GM10248 (cell line): Measurements from ENCODE around the gene OSTN.

Source experiments
- CTCF ChIA-PET: fragments of 300-600 bp; sonication (Branson Sonifier 250); formaldehyde crosslinking; extraction: SDS; loops from one replicate; lab custom pipeline; 2021; ENCODE audit warnings: antibody characterized with exemption; lab: Yijun Ruan, JAX
- POLR2A ChIA-PET: fragments of 350-650 bp; sonication (Branson Sonifier 250); formaldehyde crosslinking; extraction: SDS; loops from one replicate; lab custom pipeline; 2020; ENCODE audit warnings: antibody characterized with exemption; lab: Yijun Ruan, JAX
- DNase-seq: peaks from one replicate; pipeline ENCODE4 v3.0.0; 2012; ENCODE audit errors: extremely low spot score
- TF ChIP-seq, protein P1 (sequence below): IDR thresholded peaks from 2 replicates; pipeline ENCODE4 v1.5.1; 2012; ENCODE audit warnings: mild to moderate bottlenecking, low read depth; ENCODE audit errors: extremely low read depth, missing control alignments, control extremely low read depth

OSTN gene

DNA sequence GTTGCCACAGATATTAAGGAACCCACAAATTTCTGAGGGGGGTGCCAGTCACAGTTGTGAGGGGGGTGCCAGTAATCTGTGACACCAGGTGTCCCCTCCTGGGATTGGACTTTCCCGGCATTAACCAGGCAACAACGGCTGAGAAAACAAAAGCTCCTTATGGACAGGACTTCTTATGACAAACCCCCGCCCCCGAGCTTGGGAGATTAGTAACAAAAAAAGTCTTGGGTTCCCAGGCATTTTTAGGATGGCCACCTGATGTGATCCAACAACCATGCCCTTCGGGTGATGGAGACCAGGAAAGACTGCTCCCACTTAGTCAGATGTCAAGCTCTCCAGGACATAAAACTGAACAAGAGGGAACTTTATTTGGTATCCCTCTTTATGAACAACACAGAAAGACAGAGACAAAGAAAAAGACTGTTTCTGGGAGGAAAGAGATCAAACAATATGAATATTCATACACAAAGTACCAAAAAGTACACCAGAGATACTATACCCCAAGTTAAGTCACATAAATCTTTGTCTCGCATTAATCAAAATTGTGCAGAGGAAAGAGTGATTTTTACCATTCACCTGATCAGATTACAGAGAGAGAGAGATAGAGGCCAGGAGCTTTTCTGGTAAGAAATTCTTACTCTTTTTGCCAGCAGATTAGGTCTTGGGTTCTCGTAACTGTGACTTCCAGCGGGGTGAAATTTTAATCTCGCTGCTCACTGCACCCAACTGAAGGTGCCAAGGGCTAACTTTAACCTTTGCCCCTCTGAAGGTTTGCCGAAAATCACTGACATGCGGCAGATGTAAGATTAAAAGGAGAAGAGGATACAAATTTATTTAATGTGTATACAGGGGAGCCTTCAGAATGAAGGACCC lies 61.6 kb downstream of the OSTN start:
- ChIA-PET POLR2A (no interaction called here), CTCF (interaction anchor here (1.0 to 1.7 kb wide), 5 partner anchors 8 to 23 kb away, joined by 3 to 7 read pairs (median 4); no protein-coding TSS in a partner anchor)
- no peak for DNase-seq
- TF ChIP-seq, protein P1, sequence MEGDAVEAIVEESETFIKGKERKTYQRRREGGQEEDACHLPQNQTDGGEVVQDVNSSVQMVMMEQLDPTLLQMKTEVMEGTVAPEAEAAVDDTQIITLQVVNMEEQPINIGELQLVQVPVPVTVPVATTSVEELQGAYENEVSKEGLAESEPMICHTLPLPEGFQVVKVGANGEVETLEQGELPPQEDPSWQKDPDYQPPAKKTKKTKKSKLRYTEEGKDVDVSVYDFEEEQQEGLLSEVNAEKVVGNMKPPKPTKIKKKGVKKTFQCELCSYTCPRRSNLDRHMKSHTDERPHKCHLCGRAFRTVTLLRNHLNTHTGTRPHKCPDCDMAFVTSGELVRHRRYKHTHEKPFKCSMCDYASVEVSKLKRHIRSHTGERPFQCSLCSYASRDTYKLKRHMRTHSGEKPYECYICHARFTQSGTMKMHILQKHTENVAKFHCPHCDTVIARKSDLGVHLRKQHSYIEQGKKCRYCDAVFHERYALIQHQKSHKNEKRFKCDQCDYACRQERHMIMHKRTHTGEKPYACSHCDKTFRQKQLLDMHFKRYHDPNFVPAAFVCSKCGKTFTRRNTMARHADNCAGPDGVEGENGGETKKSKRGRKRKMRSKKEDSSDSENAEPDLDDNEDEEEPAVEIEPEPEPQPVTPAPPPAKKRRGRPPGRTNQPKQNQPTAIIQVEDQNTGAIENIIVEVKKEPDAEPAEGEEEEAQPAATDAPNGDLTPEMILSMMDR: no peak

DNA sequence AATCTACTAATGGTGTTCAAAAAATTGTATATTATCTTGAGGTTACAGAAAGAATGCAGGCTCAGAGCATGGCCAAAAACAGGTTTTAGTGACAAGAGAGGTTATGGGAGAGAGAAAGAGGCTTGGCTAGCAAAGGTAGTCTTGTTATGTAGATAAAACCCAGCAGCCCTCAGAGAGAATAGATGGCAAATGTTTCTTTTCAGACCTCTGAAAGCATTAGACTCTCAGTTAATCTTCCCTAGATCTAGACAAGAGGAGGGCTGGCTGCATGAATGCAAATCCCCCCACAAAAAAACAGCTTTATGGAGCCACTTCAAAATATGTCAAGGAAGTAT lies 62.2 kb downstream of the OSTN start:
- CTCF ChIA-PET: interaction anchor here (1.7 to 2.1 kb wide), 2 partner anchors 22 to 136 kb away, joined by 4 to 7 read pairs; no protein-coding TSS in a partner anchor

DNA sequence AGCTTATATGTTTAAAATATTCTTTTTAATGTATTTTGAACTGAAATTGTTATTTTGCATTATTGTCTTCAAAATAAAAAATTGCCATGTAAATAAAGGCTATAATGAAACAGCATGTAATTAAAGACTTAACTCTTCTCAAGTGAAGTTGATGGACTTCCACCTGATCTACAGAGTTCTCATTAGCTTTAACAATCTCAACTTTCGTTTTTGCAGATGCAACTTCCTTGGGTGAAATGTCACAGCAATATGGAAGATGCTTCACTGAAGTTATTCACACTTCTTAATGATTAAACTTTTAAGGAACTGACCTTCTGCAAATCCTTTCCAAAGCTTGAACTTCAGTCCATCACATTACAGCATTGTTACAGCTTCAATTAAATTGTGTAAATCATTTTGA lies 63.6 kb downstream of the OSTN start:
- ChIA-PET CTCF (interaction anchor here (1.1 to 2.1 kb wide), 3 partner anchors 13 to 135 kb away, joined by 3 to 4 read pairs (median 4); no protein-coding TSS in a partner anchor), POLR2A (no interaction called here)
- TF ChIP-seq, protein P1: no peak
- peak; percentile 21 for DNase-seq

More for the DNA sequence above, 62.2 kb downstream of the OSTN start:
- TF ChIP-seq, protein P1: no peak
- POLR2A ChIA-PET: no interaction called here
- no peak for DNase-seq

DNA sequence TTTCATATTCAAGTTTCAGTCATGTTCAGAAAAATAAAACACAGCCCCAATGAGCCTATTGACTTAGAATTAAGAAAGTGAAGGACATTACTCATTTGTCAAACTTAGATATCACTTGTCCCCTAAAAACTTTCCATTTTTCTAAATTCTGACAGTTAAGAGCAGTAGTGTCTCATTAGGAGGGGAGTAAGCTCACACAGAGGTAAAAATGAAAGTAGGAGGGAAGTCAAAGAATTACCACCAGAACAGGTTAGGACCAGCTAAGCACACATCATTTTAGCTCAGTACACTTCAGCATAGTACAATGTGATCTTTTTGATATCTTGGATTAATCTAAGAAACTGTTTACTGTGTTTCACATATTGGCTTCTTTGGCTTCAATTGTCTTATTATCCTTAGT lies 64.3 kb downstream of the OSTN start:
- ChIA-PET POLR2A (no interaction called here), CTCF (interaction anchor here (1.1 to 2.1 kb wide), 3 partner anchors 12 to 134 kb away, joined by 3 to 4 read pairs (median 4); no protein-coding TSS in a partner anchor)
- TF ChIP-seq, protein P1: no peak
- DNase-seq: peak; percentile 41

DNA sequence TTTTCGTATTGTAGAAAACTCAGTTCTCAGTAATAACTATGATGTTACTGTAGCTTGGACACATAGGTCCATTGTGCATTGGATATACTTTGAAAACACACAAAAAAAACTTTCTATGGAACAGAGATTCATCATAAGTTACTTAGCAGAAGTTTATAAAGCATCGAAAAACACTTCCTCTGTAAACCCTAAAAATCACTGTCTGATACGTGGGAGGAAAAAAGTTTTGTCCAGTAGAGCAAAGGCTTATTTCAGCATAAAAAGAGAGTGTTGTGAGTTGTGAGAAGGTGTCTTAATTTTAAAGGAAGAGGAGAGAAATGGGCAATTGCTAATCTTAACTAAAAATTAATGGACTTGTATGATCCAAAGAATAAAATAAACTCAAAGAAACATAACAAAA lies 64.8 kb downstream of the OSTN start:
- TF ChIP-seq, protein P1: no peak
- ChIA-PET CTCF (interaction anchor here (1.9 kb wide), 1 partner anchor 11 kb away, joined by 4 read pairs; no protein-coding TSS in a partner anchor), POLR2A (no interaction called here)
- DNase-seq: no peak

DNA sequence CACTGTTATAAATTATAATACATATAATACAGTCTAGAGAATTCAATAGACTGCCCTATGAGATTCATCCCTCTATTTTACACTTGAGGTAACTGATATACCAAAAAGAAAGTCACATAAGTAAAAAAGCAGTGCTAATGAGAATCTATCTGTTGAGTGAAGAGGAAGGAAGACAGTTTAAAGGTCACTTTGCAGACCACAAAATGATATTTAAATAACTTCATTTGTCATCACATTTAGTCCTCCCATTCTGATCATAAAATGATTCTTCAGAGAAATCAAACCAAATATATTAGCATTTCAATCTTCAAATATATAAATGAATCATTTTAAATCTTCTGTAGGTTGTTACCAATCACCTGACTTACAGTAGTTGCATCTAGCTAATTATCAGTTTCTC lies 69.7 kb downstream of the OSTN start:
- TF ChIP-seq, protein P1: no peak
- ChIA-PET POLR2A (no interaction called here), CTCF (interaction anchor here (0.9 to 7.8 kb wide), 7 partner anchors 9 to 89 kb away, joined by 3 to 40 read pairs (median 5); no protein-coding TSS in a partner anchor)
- no peak for DNase-seq
